CD4-positive, alpha-beta T cell treated with Interleukin-21 for 1 hour (primary cell): ENCODE measurements around the gene PEX14.

Experiments
- DNase-seq: peaks from one replicate; pipeline ENCODE4 v3.0.0-alpha.2; 2020

PEX14 gene

GRCh38 chr1:10653370-10654125 is 178.8 kb downstream of the PEX14 start:
- no peak for DNase-seq

DNA sequence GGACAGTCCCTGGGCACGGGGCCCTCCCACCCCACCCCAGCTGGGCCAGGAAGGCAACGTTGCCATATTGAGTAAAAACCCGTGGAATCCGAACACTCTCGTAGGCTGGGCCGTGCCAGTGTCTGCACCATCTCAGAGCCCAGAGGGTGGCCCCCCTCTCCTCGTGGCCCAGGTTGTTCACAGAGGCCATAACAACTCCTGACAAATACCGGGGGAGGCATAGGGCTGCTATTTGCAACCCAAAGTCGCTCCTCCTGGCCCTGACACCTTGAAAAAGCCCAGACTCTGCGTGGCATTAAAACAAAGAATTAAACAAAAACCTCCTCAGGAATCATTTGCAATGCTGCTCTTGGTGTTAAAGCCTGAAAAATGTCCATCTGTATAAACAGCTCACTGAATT is 180.3 kb downstream of the PEX14 start:
- no peak for DNase-seq

DNA sequence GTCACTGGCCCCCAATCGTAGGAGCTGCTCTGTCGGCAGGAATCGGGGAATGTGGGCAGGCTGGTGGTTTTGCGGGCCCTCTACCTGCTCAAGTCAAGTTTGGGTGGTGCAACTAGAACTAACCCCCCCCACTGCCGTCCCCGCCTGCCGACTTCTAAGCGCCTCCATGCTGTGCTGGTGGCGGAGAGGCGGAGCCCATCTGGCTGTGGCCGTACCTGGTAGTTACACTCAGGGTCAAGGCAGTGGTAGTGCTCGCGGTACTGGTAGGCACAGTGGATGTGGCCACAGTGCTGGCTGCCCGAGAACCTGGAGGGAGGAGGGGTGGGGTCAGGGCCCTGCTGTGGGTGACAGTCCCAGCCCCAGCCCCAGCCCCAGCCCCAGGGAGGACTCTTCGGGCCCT is 181.7 kb downstream of the PEX14 start:
- DNase-seq, result no peak

DNA sequence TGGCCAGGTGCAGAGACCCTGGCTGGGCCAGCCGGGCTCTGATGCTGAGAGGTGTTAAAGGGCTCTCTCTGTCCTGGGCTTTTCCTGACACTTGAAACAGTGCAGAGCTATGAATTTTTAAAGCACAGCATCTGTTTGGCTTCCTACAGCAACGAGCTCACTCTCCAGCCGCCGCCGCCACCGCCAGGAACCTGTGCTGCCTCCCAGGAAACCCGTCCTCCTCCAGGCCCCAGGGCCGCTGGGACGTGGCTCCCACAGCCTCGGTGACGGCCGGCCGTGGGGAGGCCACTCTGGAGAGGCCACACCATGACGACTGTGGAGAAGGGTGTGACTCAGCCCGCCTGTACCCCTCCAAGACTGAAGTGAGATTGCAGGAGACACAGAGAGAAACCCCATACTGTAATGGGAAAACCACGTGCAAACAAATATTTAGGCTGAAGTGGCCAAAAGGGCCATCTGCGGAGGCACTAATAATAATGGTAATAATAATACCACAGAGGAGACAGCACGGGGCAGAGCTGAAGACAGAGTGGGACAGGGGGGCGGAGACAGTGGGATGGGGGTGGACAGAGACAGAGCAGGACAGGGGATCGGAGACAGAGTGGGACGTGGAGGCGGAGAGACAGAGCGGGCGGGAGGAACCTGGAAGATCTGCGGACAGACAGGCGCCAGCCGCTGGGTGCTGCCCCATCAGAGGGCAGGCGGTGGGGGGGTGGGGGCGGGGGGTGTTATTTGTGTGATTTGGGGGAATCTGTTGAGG is 182.5 kb downstream of the PEX14 start:
- DNase-seq, result no peak

DNA sequence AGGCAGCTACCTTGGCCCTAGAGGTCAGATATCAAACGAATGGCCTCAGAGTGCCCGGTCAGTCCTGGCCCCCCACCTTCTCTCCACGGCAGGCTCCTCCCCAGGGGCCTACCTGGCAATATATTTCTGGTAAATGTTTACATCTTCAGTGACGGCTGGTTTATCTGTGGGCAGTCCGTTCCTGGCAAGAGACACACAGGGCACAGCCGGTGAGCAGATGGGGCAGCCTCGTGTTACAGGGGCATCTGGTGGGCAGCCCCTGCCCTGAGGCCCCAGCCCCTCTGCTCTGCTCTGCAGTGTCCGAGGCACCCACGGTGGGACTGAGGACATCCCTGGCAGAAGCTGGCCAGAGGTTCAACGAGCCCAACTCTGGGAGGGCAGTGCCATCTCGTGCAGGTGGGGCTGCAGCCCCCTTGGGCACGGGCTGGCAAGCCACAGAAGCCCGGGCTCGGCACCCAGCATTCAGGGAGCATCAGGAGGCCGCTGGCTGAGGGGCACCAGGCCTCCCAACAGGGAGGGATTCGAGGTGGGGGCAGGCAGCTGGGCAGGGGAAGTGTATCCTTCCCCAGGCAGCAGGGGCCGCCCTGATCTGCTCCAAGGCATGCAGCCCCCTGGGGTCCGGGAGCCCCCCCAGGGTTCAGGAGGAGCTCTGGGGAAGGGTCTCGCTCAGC is 183.8 kb downstream of the PEX14 start:
- no peak for DNase-seq

DNA sequence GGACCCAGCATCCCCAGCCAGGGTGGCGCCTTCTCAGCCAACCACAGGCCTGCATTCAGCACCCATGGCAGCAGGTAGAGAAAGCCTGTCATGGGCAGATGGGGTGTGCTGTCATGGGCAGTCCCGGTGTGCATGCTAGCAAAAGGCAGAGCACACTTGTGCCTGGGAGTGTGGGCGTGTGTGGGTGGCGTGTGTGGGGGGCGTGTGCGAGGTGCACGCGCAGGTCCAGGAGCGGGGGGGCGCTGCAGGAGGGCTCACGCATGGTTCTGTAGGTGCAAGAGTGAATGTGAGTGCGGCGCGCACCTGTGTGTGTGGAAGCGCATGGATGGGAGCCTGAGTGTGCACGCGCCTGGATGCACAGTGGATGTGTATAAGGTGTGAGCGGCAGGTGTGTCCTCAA is 184.5 kb downstream of the PEX14 start:
- no peak for DNase-seq

DNA sequence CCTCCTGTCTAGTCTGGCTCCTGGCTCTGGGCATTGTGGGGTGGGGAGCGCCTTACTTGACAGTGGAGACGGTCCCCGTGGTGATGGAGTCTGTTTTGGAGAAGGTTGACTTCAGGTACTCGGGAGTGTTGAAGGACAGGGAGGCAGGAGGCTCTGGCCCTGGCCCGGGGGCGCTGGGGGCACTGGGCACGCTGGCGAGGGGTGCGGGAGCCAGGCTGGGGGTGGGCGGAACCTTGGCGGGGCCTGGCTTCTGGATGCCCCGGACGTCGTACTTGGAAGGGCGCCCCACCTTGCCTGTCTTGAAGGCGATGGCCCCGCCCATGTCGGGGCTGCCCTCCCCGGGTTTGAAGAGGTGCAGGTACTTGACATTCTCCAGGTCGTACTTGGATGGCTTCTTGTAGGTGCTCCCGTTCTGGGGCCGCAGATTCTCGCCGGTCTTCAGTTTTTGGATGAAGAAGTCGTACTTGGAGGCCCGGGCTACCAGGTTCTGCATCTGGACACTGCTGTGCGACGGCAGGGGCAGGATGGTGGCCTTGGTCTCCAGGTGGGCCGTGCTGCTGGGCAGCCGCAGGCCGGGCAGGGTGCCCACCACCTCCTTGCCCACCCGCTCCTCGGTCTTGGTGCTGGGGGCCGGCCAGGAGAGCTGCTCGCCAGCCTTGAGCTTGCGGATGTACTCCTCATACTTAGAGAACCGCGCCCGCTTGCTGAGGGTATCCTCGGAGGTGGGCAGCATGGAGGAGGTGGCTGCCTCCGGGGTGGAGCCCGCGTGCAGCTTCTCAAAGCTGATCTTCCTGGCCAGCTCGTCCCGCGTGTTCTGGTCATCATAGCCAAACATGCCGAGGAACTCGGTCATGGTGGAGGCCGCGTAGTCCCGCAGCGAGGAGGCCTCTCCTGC is 185.1 kb downstream of the PEX14 start:
- no peak for DNase-seq

GRCh38 chr1:10661453-10661852 is 186.7 kb downstream of the PEX14 start:
- DNase-seq, result no peak

- no peak for DNase-seq
Measured at GRCh38 chr1:10662090-10662688, 187.4 kb downstream of the PEX14 start.

- DNase-seq, result no peak
Measured at GRCh38 chr1:10662824-10663677, 188.3 kb downstream of the PEX14 start.

DNA sequence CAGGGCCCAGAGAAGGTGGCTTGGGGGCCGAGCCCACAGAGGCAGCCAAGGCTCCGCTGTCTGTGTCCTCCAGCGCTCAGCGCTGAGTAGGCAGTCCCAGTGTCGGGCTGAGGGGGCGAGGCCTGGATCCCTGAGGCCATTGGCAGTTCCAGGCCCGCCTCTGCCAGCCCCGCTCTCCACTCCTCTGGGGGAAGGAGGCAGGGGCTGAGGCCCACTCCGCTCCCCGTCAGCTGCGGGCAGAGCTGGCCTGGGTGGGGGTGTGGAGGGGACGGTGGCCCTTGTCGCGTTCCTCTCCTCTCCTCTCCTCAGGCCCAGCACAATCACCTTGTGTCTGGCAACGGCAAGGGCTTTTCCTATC is 188.9 kb downstream of the PEX14 start:
- DNase-seq, result no peak

GRCh38 chr1:10664251-10664650 is 189.5 kb downstream of the PEX14 start:
- DNase-seq, result no peak

GRCh38 chr1:10665226-10665625 is 190.5 kb downstream of the PEX14 start:
- DNase-seq, result no peak

- DNase-seq, result no peak
Measured at GRCh38 chr1:10665930-10666850, 191.4 kb downstream of the PEX14 start.

DNA sequence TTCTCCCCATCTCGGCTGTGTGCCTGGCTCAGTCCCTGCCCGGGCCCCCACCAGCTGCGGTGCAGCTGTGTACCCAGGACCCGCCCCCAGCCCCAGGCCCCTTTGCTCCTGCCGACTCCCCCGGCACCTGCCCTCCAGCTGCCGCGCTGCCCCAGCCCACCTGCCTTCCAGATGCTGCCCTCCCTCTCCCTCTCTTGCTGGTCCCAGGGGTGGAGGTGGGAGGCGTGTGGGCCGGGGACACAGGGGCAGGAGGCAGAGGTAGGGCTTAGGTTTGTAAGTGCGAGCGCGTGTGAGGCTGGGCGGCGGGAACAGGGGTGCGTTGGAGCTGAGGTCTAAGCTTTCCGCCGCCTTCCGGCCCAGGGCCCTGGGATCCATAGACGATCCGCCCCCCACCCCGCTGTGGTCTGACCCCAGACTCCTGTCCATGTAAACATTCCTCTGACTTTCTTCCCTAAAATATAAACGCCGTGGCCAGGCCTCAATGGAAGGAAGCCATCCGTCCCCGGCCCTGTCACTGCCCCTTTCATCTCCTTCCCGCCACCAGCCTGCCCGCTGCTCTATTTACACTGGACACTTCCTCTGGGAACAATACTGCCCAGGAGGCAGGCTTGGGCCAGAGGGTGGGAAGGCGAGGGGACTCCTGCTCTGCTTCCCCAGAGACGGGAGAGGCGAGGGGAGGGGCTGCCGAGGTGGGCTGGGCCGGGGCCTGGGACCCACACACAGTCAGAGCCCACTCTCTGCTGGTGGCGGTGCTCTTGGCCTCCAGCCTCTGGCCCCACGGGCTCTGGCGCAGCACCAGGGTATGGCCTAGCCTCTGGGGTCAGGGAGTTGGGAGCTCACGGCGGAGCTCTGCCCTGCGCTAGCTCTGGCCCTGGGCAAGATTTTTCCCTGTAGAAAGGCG is 193.4 kb downstream of the PEX14 start:
- no peak for DNase-seq

DNA sequence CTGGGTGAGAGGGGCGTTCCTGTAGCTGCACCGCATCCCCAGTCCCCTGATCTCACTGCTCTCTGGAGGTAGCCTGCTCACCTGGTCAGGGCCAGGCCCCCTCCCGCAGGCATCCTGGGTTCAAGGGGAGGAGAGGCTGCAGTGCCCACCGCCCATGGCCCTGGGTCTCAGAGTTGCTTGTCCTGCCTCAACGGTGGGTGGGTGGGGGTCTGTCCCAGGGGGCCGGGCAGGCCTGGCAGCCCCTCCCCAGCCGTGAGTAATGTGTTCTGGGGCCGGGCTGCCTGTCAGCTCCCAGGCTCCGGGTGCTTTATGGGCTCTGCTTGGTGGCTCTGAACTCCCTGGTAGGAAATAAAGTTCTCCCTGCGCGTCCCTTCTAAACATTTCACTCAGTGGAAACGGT is 194.8 kb downstream of the PEX14 start:
- no peak for DNase-seq

DNA sequence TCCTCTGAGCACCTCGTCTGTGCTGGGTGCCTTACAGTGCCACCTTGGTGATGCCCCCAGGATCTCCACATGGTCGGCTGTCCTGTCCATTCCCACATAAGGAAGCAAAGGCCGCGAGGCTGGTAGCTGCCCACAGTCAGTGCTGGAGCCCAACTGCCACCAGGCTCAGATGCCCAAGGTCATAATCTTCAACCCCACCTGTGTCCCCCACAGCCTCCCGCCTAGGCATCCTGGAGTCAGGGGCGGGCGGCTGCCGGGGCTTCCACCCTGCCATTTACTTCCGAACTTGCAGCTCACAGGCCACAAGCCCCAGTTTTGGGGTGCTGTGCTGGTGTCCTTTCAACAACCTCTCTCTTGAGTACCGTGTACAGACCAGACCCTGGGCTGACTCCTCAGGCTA is 195.4 kb downstream of the PEX14 start:
- DNase-seq, result no peak

GRCh38 chr1:10671090-10671489 is 196.3 kb downstream of the PEX14 start:
- DNase-seq, result no peak

GRCh38 chr1:10671622-10672342 is 197.0 kb downstream of the PEX14 start:
- no peak for DNase-seq
